SJSA1 (cell line): Measurements from ENCODE around the gene GSC2. TPM values are rescaled to one million over a fixed set of nuclear protein-coding genes. Genes with fewer than 3 reads are reported as not detected.

ENCODE experiments used
- DNase-seq, 2 experiments: peaks; one replicate each; pipeline ENCODE4 v3.0.0-alpha.2; 2015 to 2020; ENCODE audit warnings: low spot score in 2 of 2, low read depth in 1 of 2
- H3K27ac ChIP-seq: fragments of 250-450 bp; sonication (Bioruptor Pico); 2 replicates; pipeline ENCODE4 v1.5.1; 2020; ENCODE audit warnings: mild to moderate bottlenecking, moderate library complexity
- H3K27me3 ChIP-seq: fragments of 250-450 bp; sonication (Bioruptor Pico); replicated peaks from 2 replicates; pipeline ENCODE4 v1.5.1; 2020; ENCODE audit warnings: mild to moderate bottlenecking, moderate library complexity
- H3K36me3 ChIP-seq: fragments of 250-450 bp; sonication (Bioruptor Pico); 2 replicates; pipeline ENCODE4 v1.5.1; 2020; ENCODE audit warnings: mild to moderate bottlenecking
- H3K4me1 ChIP-seq: fragments of 250-450 bp; sonication (Bioruptor Pico); replicated peaks from 2 replicates; pipeline ENCODE4 v1.6.1; 2021; ENCODE audit warnings: mild to moderate bottlenecking
- H3K4me3 ChIP-seq: fragments of 250-450 bp; sonication (Bioruptor Pico); 2 replicates; pipeline ENCODE4 v1.5.1; 2020; ENCODE audit warnings: mild to moderate bottlenecking
- H3K9me3 ChIP-seq: fragments of 250-450 bp; sonication (Bioruptor Pico); replicated peaks from 2 replicates; pipeline ENCODE4 v1.5.1; 2020; ENCODE audit warnings: mild to moderate bottlenecking
- total RNA-seq: library from RNA; depleted of rRNA; stranded (reverse); fragments of >200 nt; shearing (Covaris generic); gene quantifications from 2 replicates; pipeline ENCODE4 v1.2.3, GENCODE V29; 2014

GSC2 gene
- total RNA-seq, 1 experiment from 2014 or later = not detected

DNA sequence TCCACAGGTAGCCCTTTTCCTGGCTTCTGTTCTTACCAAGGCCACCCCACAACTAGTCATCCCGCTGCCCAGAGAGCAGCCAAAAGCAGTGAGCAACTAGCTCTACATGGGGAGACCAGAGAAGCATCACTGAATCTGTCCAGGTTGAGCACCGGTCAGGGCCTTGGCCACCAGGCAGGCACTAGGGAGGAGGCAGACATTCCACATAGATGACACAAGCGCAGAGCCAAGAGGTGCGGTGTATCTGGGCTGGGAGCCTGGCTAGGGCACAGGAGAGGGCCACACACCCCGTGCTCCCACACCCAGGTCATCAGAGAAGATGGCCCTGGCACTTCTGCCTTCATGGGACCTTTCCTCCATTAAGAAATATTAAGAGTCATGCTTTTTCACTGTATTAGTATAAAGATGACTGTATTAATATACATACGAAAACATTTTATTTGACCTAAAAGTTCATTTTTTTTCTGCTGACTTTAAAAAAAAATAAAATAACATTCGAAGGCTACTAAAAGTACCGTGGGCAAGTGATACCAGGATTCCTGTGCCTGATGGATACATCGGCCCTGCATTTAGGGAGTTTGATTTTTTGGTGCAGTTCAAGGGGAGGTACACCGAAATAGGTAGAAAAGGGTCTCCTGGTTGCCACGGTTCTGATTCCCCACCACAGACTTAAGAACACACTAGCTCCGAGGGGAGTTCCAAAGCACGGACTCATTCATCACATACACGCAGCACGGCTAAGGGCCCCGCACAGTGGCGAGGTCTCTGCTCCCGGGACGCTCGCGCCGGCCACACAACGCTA is 29.1 kb downstream of the GSC2 start:
- Histone ChIP-seq H3K27ac (peak overlapping the region; percentile 12; the same call in 1 of the 2 replicates), H3K9me3 (no peaks in the 10 kb centered on the region), H3K4me3 (peak overlapping the region; percentile 97), H3K27me3 (no peaks in the 10 kb centered on the region), H3K4me1 (peaks cover 17% of the 10 kb centered on the region), H3K36me3 (peaks cover 41% of the 10 kb centered on the region)
- peak in 1 of 2 experiments; percentile 37 for DNase-seq

DNA sequence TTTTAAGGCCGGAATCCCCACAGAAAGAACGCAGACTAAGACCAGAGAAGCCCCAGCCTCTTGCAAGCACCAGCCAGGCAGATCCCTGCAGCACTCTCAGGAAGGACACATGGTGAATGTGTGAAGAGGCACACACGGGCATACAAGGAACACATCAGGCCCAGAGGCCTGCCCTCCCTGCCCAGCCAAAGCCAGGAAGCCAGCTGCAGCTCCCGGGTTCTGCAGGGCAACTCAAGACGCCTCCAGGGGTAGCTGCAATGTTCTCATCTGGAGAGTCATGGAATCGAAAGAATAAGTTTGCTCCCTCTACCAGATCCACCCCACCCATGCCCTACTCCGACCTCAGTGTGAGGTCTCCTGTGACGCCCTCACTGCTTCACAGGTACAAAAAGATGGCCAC is 30.1 kb downstream of the GSC2 start:
- H3K4me3 ChIP-seq = no peak overlapping the region

DNA sequence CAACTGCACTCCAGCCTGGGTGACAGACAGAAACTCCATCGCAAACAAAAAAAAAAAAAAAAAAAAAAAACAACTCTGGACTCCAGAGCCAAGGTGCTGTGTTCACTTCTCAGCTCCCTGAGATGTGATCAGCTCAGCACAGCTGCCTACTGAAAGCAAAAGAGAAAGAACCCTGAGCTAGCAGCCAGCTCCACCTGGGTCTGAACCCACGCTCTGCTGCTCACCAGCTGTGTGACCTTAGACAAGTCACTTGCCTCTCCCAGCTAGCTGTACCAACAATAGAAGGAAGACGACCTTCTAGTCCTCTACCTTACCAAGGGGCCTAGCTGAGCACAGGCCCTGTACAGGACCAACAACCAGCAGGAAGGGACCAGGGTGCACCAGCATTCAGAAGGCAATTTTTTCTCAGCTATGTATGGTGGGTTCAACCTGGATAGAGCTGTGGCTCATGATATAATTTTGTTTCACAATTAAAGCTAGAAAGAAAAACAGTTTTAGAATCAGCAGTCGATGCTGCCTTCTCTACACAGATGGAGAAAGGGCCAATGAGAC is 31.7 kb downstream of the GSC2 start:
- H3K27me3 ChIP-seq = no peaks in the 10 kb centered on the region
- no peaks in the 10 kb centered on the region for H3K9me3 ChIP-seq
- H3K4me1 ChIP-seq = peaks cover 17% of the 10 kb centered on the region
- H3K27ac ChIP-seq = no peak overlapping the region
- H3K36me3 ChIP-seq = peaks cover 41% of the 10 kb centered on the region
- no peak for DNase-seq
- H3K4me3 ChIP-seq = no peak overlapping the region

More for the DNA sequence above, 30.1 kb downstream of the GSC2 start:
- H3K27ac ChIP-seq = no peak overlapping the region
- peaks cover 17% of the 10 kb centered on the region for H3K4me1 ChIP-seq
- H3K27me3 ChIP-seq = no peaks in the 10 kb centered on the region
- no peaks in the 10 kb centered on the region for H3K9me3 ChIP-seq
- peaks cover 41% of the 10 kb centered on the region for H3K36me3 ChIP-seq
- DNase-seq = no peak

DNA sequence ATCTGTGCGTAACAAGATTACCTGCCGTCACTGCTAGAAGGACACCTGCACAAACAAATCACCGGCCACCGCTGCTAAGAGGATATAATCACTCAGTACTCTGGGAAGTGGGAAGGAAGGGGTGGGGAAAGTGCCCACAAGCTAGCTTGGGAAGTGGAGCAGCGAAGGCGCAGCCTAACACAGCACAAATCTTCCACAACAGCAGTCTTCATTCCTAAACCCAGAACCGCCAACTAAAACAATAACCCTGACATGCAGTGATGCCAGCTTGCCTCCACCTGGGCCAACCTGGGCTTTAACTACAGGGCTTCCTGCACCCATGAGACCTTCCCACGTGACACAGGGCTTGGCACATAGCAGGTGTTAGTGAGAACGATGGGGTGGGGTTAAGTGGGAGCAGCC is 33.0 kb downstream of the GSC2 start:
- no peaks in the 10 kb centered on the region for H3K9me3 ChIP-seq
- peaks cover 12% of the 10 kb centered on the region for H3K4me1 ChIP-seq
- H3K27ac ChIP-seq = no peak overlapping the region
- DNase-seq = no peak
- peaks cover 41% of the 10 kb centered on the region for H3K36me3 ChIP-seq
- no peaks in the 10 kb centered on the region for H3K27me3 ChIP-seq
- H3K4me3 ChIP-seq = no peak overlapping the region

DNA sequence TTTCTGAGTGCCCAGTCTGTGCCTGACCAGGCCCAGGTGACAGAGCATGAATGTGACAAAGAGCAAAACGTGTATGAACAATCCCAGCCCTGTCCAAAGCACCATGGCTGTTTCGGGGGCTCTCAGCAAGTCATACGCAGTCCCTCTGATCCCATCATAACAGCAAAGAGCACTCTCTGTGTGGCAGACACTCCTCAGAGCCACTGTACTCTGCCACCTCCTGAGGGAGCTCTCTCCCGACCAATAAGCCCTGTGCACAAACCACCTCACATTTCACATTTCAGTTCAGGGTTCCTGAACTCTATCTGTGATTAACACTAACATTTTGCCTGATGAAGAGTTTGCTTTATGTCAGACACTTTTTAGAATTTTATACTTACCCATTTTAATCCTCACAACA is 34.5 kb downstream of the GSC2 start:
- no peak for DNase-seq
- no peak overlapping the region for H3K4me3 ChIP-seq
- H3K36me3 ChIP-seq = peaks cover 35% of the 10 kb centered on the region
- H3K27ac ChIP-seq = no peak overlapping the region
- H3K4me1 ChIP-seq = peaks cover 4% of the 10 kb centered on the region
- no peaks in the 10 kb centered on the region for H3K27me3 ChIP-seq
- H3K9me3 ChIP-seq = no peaks in the 10 kb centered on the region

DNA sequence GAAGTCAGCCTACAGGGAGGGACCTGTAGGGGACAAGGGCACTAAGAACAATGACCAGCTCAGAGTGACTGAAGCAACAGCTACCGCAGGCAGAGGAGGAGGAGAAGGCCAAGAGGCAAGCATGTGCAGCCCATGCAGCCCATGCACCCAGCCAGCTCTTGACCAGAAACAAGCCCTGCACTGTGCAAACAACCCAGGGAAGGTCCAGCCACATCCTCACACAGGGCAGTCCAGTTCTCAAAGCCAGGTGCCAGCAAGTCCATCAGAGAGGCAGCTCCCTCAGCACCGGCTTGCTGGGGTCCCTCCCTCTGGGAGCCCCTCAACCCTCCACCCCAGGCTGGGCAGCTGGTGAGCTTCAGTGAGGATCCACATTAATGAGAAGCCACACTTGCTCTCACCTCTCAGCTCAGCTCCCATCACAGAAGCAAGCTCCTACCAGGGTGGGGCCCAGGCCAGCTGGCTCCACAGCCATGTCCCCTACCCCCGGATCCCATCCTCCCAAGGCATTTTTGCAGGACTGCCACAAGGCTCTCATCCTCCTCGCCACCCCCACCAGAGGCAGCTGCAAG is 35.0 kb downstream of the GSC2 start:
- H3K36me3 ChIP-seq = peaks cover 30% of the 10 kb centered on the region
- H3K9me3 ChIP-seq = no peaks in the 10 kb centered on the region
- no peak overlapping the region for H3K4me3 ChIP-seq
- H3K4me1 ChIP-seq = no peaks in the 10 kb centered on the region
- no peaks in the 10 kb centered on the region for H3K27me3 ChIP-seq
- H3K27ac ChIP-seq = no peak overlapping the region
- no peak for DNase-seq

DNA sequence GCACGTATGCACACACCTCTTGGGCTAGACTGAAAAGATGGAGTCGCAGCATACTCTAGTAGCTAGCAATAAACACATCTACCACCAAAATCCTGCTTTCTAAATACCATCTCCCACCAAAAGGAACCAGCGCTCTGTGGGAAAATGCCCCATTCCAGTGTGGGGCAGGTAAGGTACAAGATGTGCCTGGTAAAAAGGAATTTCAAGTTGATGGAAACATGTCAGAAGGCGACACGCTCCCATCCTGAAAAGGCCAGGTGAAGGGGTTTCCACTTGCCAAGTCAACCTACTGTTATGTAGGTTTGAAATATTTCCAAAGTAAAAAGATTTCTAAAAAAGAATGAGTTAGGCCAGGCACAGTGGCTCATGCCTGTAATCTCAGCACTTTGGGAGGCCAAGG is 36.7 kb downstream of the GSC2 start:
- DNase-seq = no peak
- H3K27me3 ChIP-seq = no peaks in the 10 kb centered on the region
- no peak overlapping the region for H3K27ac ChIP-seq
- H3K36me3 ChIP-seq = peaks cover 14% of the 10 kb centered on the region
- no peaks in the 10 kb centered on the region for H3K4me1 ChIP-seq
- H3K4me3 ChIP-seq = no peak overlapping the region
- no peaks in the 10 kb centered on the region for H3K9me3 ChIP-seq

DNA sequence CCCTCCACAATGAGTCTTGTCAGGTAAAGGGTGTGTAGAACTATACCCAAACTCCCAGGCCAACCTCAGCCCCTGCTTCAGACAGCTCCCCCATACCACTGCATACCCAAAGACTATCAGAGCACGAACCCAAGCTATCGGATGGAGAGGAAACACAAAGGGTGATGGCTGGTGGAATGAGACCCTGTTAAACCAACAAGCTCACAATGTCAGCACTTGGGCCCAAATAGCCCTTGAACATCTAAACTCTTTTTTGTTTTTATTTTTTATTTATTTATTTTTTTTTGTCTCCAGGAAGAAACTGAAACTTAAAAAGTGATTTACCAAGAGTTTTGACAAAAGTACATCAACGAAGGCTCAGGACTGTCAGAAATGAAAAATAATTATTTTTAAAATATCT is 38.5 kb downstream of the GSC2 start:
- Histone ChIP-seq H3K36me3 (peaks cover 4% of the 10 kb centered on the region), H3K27me3 (no peaks in the 10 kb centered on the region), H3K9me3 (no peaks in the 10 kb centered on the region), H3K27ac (no peak overlapping the region), H3K4me3 (no peak overlapping the region), H3K4me1 (no peaks in the 10 kb centered on the region)
- DNase-seq = no peak

DNA sequence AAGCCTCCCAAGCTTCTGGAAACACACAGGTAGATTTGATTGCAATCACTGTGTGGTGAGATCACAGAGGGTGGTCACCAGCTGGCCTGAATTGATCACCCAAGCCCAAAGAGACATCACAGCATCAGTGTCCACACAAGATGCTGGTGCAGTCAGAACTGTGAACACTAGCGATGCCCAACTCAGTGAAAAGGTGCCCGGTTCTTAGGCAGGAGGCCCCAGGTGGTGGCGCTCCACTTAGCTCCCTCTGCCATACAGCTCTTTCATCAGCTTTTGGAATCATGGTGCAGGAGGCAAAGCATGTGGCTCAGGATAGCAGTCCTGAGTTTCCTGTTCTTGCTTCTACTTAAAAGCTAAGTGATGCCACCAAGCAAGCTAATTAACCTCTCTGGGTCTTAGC is 39.0 kb downstream of the GSC2 start:
- Histone ChIP-seq H3K9me3 (no peaks in the 10 kb centered on the region), H3K27me3 (no peaks in the 10 kb centered on the region), H3K4me3 (no peak overlapping the region), H3K27ac (no peak overlapping the region), H3K36me3 (no peaks in the 10 kb centered on the region), H3K4me1 (no peaks in the 10 kb centered on the region)
- no peak for DNase-seq

DNA sequence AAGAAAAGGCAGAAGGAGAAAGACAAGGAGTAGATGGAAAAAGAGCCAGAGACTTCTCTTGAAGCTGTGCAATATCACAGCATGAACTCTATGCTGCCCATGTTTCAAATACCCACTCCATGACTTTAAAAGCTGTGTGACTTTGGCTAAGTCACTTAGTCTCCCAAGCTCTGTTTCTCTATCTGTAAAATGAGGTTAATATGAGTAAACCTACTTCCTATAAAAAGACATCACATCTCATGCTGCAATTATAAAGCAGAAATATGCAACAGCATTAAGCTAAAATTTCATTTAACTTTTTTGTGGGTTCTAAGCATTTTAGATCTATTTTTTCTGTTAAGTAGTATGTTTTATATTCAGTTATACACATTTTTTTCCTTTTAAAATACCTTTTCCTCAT is 39.4 kb downstream of the GSC2 start:
- Histone ChIP-seq H3K27ac (no peak overlapping the region), H3K4me3 (no peak overlapping the region)

DNA sequence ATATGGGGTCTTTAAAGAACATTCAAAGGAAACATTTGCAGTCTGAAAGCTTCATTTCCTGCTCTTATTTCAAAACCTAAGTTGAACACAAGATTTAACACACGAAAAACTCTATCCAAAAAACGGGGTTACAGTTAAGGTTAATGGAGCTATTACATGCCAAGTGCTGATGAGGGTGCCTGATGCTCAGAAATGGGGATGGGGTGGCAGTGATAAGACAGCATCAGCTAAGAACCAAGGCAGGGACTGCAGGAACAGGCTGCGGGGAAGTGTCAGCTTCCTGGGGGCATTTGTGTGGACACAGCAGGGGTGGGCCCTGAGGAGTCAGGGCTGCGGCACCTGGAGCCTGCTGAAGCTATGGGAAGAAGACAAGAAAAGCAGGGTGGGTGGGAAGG is 40.0 kb downstream of the GSC2 start:
- Histone ChIP-seq H3K27me3 (no peaks in the 10 kb centered on the region), H3K36me3 (no peaks in the 10 kb centered on the region), H3K4me3 (no peak overlapping the region), H3K9me3 (no peaks in the 10 kb centered on the region), H3K4me1 (no peaks in the 10 kb centered on the region), H3K27ac (no peak overlapping the region)
- no peak for DNase-seq

More for the DNA sequence above, 39.4 kb downstream of the GSC2 start:
- no peaks in the 10 kb centered on the region for H3K9me3 ChIP-seq
- DNase-seq = no peak
- no peaks in the 10 kb centered on the region for H3K36me3 ChIP-seq
- no peaks in the 10 kb centered on the region for H3K4me1 ChIP-seq
- H3K27me3 ChIP-seq = no peaks in the 10 kb centered on the region

DNA sequence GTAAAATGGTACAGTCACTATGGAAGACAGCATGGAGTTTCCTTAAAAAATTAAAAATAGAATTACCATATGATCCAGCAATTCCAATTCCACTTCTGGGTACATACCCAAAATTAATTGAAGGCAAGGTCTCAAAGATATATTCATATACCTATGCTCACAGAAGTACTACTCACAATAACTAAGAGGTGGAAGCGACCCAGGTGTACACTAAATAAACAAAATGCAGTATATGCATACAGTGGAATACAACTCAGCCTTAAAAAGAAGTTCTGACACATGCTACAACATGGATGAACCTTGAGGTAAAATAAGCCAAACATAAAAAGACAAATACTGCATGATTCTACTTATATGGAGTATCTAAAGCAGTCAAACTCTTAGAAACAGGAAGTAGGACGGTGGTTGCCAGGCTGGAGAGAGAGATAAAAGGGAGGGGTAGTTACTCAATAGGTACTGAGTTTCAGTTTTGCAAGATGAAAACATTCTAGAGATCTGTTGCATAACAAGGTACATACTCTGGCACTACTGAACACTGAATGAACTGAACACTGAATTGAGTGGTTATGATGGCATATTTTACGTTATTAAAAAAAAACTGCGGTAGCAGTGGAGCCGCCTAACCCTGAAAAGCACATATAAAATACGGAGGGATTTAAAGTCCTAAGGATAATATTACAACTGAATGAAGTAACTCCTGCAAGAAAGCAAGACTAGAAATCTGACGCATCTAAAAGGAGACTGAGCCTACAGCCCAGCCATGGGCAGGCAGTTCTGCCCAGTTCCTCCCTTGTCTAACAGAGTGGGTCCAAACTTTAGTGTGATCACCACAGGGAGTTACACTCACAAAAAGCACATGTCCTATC is 40.7 kb downstream of the GSC2 start:
- H3K9me3 ChIP-seq = no peaks in the 10 kb centered on the region
- H3K27ac ChIP-seq = no peak overlapping the region
- no peak overlapping the region for H3K4me3 ChIP-seq
- H3K27me3 ChIP-seq = no peaks in the 10 kb centered on the region
- no peaks in the 10 kb centered on the region for H3K36me3 ChIP-seq
- DNase-seq = no peak
- no peaks in the 10 kb centered on the region for H3K4me1 ChIP-seq

DNA sequence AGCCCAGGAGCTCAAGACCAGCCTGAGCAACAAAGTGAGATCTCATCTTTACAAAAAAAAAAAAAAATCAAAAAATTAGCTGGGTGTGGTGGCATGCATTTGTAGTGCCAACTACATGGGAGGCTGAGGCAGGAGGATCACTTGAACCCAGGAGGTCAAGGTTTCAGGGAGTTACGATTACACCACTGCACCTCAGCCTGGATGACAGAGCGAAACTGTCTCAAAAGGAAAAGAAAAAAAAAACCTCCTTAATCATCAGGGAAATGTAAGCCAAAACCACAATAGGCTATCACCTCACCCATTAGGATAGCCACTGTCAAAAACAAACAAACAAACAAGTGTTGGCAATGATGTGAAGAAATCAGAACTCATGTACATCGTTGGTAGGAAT is 41.3 kb downstream of the GSC2 start:
- Histone ChIP-seq H3K36me3 (no peaks in the 10 kb centered on the region), H3K27me3 (no peaks in the 10 kb centered on the region), H3K4me3 (no peak overlapping the region), H3K4me1 (no peaks in the 10 kb centered on the region), H3K9me3 (no peaks in the 10 kb centered on the region), H3K27ac (no peak overlapping the region)
- no peak for DNase-seq

DNA sequence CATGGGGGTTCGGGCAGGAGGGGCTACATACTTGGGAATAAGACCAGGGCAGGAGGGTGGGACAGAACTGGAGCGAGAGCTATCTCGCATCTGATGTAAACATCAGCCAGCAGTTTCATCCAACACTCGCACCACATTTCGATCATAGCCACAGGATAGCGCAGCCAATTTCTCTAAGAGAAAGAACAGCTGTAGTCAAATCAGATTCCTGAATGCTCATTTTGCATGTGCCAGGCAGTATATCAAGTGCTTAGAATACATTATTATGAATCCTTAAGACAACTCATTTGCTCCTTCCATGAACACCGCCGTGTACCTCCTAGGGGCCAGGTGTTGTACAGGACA is 42.4 kb downstream of the GSC2 start:
- H3K9me3 ChIP-seq = no peaks in the 10 kb centered on the region
- no peak for DNase-seq
- H3K4me1 ChIP-seq = no peaks in the 10 kb centered on the region
- H3K36me3 ChIP-seq = no peaks in the 10 kb centered on the region
- no peak overlapping the region for H3K4me3 ChIP-seq
- no peaks in the 10 kb centered on the region for H3K27me3 ChIP-seq
- H3K27ac ChIP-seq = no peak overlapping the region
